ENCODE measurements around the gene ENTPD1.

The ENTPD1 gene

DNA sequence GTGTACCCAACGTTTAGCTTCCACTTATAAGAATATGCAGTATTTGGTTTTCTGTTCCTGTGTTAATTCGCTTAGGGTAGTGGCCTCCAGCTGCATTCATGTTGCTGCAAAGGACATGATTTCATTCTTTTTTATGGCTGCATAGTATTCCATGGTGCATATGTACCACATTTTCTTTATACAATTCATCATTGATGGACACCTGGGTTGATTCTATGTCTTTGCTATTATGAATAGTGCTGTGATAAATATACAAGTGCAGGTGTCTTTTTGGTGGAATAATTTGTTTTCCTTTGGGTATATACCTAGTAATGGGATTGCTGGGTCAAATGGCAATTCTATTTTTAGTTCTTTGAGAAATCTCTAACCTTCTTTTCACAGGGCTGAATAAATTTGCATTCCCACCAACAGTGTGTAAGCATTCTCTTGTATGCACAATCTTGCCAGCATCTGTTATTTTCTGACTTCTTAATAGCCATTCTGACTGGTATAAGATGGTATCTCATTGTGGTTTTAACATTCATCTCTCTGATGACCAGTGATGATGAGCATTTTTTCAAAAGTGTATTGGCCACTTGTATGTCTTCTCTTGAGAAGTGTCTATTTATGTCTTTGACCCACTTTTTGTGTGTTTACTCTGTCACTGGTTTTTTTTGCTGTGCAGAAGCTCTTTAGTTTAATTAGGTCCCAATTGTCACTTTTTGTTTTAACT lies 79.3 kb downstream of the ENTPD1 start:
- TF ChIP-seq, protein P1, sequence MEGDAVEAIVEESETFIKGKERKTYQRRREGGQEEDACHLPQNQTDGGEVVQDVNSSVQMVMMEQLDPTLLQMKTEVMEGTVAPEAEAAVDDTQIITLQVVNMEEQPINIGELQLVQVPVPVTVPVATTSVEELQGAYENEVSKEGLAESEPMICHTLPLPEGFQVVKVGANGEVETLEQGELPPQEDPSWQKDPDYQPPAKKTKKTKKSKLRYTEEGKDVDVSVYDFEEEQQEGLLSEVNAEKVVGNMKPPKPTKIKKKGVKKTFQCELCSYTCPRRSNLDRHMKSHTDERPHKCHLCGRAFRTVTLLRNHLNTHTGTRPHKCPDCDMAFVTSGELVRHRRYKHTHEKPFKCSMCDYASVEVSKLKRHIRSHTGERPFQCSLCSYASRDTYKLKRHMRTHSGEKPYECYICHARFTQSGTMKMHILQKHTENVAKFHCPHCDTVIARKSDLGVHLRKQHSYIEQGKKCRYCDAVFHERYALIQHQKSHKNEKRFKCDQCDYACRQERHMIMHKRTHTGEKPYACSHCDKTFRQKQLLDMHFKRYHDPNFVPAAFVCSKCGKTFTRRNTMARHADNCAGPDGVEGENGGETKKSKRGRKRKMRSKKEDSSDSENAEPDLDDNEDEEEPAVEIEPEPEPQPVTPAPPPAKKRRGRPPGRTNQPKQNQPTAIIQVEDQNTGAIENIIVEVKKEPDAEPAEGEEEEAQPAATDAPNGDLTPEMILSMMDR (IDR thresholded peaks at IDR 0.05), result no peak

DNA sequence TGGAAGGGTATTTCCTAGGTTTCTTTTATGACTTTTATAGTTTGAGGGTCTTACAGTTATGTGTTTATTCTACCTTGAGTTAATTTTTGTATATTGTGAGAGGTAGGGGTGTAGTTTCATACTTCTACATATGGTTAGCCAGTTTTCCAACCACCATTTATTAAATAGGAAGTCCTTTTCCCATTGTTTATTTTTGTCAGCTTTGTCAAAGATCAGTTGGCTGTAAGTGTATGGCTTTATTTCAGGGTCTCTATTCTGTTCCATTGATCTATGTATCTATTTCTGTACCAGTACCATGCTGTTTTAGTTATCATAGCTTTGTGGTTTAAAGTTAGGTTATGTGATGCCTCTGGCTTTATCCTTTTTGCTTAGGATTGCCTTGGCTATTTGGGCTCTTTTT lies 79.9 kb downstream of the ENTPD1 start:
- TF ChIP-seq, protein P1 (IDR thresholded peaks at IDR 0.05), result no peak

DNA sequence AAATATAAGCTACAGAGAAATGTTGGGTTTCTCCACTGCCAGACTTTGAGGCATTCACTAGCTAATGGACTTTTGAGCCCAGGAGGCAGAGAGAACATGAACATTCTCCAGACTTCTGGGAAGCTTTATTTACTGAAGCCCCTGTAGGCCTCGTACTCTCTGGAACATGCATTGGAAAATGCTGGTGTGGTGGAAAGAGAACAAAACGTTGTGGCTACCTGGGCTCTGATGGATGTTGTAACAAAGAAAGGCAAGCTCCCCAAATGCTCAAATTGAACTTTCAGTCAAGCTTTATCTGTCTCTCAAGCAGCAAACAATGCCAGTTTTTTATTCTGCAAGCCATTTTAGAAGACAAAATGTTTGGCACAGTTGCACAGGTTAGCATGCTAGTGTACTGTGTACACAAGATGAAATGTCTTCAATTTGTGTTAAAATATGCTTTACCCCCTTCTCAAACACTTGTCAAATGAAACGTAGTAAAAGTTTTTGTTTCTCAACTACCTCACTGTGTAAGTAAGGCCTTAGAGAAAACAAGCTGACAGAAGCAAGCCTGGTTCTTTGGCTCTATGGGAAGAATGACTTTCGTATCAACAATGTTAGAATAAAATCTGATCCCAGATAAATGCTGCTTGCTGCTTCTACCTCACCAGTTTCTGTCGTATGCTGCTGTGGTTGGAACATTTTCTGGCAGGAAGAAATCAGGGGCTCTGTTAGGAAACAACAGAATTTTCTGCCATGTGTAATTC lies 80.8 kb downstream of the ENTPD1 start:
- TF ChIP-seq, protein P1 (IDR thresholded peaks at IDR 0.05), result no peak

DNA sequence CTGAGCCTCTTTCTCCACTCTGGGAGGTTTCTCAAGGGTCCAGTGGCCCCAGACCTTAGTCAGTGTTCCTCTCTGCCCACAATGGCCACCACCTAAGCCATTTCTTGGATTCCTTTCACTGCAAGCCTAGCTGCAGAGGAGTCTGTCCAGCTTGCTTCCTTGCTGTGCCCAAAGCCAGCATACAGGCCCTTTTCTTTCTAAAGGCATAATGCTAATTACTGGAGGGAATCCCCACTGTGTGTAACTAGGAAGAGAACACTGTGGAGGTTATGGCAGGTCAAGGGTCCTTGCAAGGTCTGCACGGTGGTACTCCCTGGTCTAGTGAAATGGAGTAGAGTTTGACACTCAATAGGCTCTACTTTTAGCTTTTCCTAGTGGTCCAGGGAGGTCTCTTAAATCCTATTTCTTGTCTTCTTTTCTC lies 81.4 kb downstream of the ENTPD1 start:
- TF ChIP-seq, protein P1 (IDR thresholded peaks at IDR 0.05), result no peak

DNA sequence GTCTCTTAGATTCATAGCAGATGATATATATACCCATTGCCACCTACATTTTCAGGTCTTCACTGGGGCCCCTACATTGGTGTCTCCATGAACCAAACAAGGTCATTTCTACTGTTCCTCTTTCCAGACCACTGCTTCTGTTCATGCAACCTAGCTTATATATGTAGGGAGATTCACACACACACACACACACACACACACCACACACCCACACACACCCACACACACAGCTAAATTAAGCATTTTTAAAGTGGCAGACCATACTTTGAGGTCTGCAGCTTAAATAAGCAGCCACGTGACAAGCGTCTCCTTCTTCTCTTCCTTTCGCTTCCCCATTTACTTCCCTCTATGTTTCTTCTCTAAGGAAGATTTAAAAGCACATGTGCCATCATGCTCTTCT lies 81.8 kb downstream of the ENTPD1 start:
- TF ChIP-seq, protein P1 (IDR thresholded peaks at IDR 0.05), result no peak

DNA sequence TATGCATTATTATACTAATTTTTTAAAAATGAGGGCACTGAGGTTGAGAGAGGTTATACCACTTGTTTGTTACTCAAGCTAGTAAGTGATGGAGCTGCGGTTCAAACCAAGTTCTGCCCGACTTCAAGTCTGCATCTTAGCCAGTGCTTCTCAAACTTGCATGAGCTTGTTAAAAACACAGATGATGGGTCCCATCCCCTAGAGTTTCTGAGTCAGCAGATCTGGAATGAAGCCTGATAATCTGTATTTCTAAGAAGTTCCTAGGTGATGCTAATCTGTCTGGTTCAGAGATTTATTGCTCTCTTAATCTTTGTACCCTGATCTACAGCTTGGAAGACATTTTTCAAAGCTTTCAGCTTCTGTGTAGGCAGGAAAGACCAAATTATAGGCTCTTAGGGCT lies 84.2 kb downstream of the ENTPD1 start:
- TF ChIP-seq, protein P1 (IDR thresholded peaks at IDR 0.05), result no peak

DNA sequence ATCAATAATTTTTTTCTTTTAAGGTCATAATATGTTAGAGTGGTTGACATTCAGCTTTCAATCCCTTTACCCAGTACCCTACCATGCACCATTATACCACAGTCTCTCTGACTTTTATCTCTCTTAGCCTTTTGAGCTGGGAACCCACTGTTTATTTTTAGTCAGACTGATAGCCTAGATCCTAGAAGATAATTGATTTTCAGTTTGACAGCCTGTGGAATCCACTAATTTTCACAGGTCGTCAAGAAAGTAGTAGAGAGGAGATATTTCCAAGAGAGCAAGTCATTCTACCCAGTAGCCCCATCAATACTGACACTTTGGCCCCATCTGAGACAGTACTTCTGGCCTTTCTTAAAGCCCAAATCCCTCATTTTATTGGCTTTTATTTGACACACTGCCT lies 84.7 kb downstream of the ENTPD1 start:
- TF ChIP-seq, protein P1 (IDR thresholded peaks at IDR 0.05), result no peak
